ENCODE data around the gene PTPRN. TPM values are rescaled to one million over a fixed set of nuclear protein-coding genes. Genes with fewer than 3 reads are reported as not detected.

PTPRN gene
- total RNA-seq, 1 experiment from 2014 or later, result not detected

DNA sequence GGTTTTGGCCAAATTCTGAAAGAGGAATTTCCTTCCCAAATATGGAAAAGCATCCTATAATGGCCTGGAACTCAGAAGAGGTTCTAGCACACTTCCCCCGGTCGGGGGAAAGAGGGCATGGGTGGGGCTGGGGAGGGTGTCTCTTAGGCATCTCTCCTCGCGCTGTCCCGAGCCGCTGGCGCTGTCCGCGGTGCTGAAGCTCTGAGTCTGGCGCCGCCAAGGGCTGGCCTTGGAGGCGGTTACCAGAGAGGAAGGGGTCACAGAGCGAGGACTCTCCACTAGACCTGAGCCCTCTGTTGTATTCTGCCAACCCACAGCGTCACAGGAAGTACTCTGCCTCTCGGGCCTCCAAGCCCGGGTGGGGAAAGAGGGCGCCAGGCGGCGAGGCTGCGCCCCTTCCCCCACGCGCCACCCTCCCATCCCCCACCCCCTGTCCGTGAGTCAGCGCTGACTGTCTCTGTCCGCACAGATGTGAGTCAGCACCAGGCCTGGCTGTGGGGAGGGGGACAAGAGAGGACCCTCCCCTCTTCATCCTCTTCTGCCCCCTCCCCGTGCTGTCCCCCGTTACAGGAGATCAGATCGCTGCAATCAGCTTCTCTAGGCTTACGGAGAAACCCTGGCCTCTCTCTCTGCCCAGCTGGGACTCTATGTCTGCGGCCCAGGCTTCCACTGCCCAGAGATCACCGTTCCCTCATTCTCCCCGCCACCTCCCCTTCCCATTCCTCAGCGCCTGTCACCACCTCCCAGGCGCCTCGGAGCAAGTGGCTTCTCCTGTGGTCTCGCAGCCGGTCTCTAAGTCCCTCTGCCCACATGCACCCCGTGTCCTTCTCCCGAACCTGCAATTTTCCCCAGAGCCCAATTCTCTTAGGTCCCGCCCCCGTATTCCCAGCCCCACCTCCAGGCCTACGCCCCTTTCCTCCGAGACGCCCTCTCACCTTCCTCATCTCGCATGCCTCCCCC lies 779 bp downstream of the PTPRN start:
- peaks cover 0 to 12% of the 10 kb centered on the region in 2 experiments; a peak in 2 of 4 replicates for H3K4me1 ChIP-seq (ENCODE audit: control insufficient read depth in 1 of 2, insufficient read depth in 2 of 2, low read length in 2 of 2)
- TF ChIP-seq, protein P1, sequence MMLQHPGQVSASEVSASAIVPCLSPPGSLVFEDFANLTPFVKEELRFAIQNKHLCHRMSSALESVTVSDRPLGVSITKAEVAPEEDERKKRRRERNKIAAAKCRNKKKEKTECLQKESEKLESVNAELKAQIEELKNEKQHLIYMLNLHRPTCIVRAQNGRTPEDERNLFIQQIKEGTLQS (IDR thresholded peaks at IDR 0.05), result no peak
- TF ChIP-seq TCF7L2 (IDR thresholded peaks at IDR 0.05; ENCODE audit: borderline replicate concordance, extremely low read depth, insufficient read depth, insufficient read length) (no peak), FOSL1 (IDR thresholded peaks at IDR 0.05; ENCODE audit: low read depth) (peak; percentile 82), SRF (IDR thresholded peaks at IDR 0.05; ENCODE audit: low read depth) (no peak), POLR2A (IDR thresholded peaks at IDR 0.05; ENCODE audit: borderline replicate concordance, extremely low read depth, insufficient read depth, insufficient read length) (no peak), POLR2AphosphoS5 (IDR thresholded peaks at IDR 0.05; ENCODE audit: low read depth, low read length) (no peak), SP1 (IDR thresholded peaks at IDR 0.05; ENCODE audit: low read depth) (no peak), JUND (IDR thresholded peaks at IDR 0.05) (peak; percentile 41; the same call in 1 of the 2 replicates), SIN3A (IDR thresholded peaks at IDR 0.05; ENCODE audit: low read depth) (no peak), RAD21 (IDR thresholded peaks at IDR 0.05; ENCODE audit: low read depth) (no peak), EGR1 (IDR thresholded peaks at IDR 0.05; ENCODE audit: low read depth) (no peak)
- TF ChIP-seq, protein P2, sequence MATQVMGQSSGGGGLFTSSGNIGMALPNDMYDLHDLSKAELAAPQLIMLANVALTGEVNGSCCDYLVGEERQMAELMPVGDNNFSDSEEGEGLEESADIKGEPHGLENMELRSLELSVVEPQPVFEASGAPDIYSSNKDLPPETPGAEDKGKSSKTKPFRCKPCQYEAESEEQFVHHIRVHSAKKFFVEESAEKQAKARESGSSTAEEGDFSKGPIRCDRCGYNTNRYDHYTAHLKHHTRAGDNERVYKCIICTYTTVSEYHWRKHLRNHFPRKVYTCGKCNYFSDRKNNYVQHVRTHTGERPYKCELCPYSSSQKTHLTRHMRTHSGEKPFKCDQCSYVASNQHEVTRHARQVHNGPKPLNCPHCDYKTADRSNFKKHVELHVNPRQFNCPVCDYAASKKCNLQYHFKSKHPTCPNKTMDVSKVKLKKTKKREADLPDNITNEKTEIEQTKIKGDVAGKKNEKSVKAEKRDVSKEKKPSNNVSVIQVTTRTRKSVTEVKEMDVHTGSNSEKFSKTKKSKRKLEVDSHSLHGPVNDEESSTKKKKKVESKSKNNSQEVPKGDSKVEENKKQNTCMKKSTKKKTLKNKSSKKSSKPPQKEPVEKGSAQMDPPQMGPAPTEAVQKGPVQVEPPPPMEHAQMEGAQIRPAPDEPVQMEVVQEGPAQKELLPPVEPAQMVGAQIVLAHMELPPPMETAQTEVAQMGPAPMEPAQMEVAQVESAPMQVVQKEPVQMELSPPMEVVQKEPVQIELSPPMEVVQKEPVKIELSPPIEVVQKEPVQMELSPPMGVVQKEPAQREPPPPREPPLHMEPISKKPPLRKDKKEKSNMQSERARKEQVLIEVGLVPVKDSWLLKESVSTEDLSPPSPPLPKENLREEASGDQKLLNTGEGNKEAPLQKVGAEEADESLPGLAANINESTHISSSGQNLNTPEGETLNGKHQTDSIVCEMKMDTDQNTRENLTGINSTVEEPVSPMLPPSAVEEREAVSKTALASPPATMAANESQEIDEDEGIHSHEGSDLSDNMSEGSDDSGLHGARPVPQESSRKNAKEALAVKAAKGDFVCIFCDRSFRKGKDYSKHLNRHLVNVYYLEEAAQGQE (IDR thresholded peaks at IDR 0.05; ENCODE audit: low read depth), result peak; percentile 98
- no peaks in the 10 kb centered on the region for H3K79me2 ChIP-seq (ENCODE audit: insufficient read depth, low read length)
- peak overlapping the region; percentile 62 for H3K4me2 ChIP-seq (ENCODE audit: low read length)
- H3K9me2 ChIP-seq (ENCODE audit: insufficient read depth), result no peaks in the 10 kb centered on the region
- H3K4me3 ChIP-seq (replicated peaks in 1 of 2; ENCODE audit: low read depth in 1 of 2, low read length in 2 of 2), result peak overlapping the region in 1 of 2 experiments; percentile 12; a peak in 1 of 4 replicates
- POLR2A ChIA-PET, result no interaction called here
- intact Hi-C loops (cut with micrococcal nuclease), result loop anchor here (5.0 kb wide), 1 partner anchor 261 kb away; no protein-coding TSS in a partner anchor
- RAD21 ChIA-PET (ENCODE audit: low non-redundant PET in 1 of 2, low total read pairs in 2 of 2, uncharacterized antibody in 2 of 2, unreplicated experiment in 2 of 2), result interaction anchor here in 1 of 2 experiments (0.6 kb wide), 1 partner anchor 153 kb away, joined by 3 read pairs; no protein-coding TSS in a partner anchor
- peaks cover 37% of the 10 kb centered on the region for H3K27me3 ChIP-seq (ENCODE audit: insufficient read depth, low read length)
- DNase-seq (ENCODE audit: low read depth, low spot score) (peak; percentile 29), ATAC-seq (peak; percentile 95)
- no peaks in the 10 kb centered on the region; a peak in 1 of 4 replicates for H3K9me3 ChIP-seq (ENCODE audit: control insufficient read depth in 1 of 2, insufficient read depth in 1 of 2, low read depth in 1 of 2, low read length in 2 of 2)
- H3K36me3 ChIP-seq (ENCODE audit: control insufficient read depth in 1 of 2, insufficient read depth in 2 of 2, low read length in 2 of 2), result no peaks in the 10 kb centered on the region
- no peak overlapping the region for H3K9ac ChIP-seq (ENCODE audit: low read length)
- no peaks in the 10 kb centered on the region for H4K20me1 ChIP-seq (ENCODE audit: insufficient read depth)
- CTCF ChIA-PET, result interaction anchor here (1.0 to 1.4 kb wide), 2 partner anchors 10 to 14 kb away, joined by 3 to 6 read pairs; no protein-coding TSS in a partner anchor
- no TSS peak for BruUV-seq (replicated peaks)
- no peak overlapping the region for H2AFZ ChIP-seq (ENCODE audit: low read depth, low read length, poor library complexity, severe bottlenecking)
- no peak overlapping the region for H3K27ac ChIP-seq (ENCODE audit: low read depth, low read length)

Data from HCT116 (cell line).